ENCODE results near the gene KCNK7.
"Not testable (repeated sequence)": the region's sequence is repeated elsewhere in the genome, so short reads cannot be mapped to it uniquely, and the experiment has no call there.

The KCNK7 gene

GRCh38 chr11:65565624-65566453, 29.8 kb downstream of the KCNK7 start:
- no peak for ATAC-seq
- no peak for TF ChIP-seq TOX (CRISPR knock-in tag; IDR thresholded peaks at IDR 0.05; ENCODE audit: borderline replicate concordance)
- no peak for TF ChIP-seq ZNF565 (CRISPR knock-in tag; conservative IDR thresholded peaks at IDR 0.05; ENCODE audit: low read depth)
- no peak for TF ChIP-seq TCF4 (CRISPR knock-in tag; IDR thresholded peaks at IDR 0.05; ENCODE audit: borderline replicate concordance)
- no peak for TF ChIP-seq ZFP3 (CRISPR knock-in tag; IDR thresholded peaks at IDR 0.05)
- TF ChIP-seq CSRNP3 (CRISPR knock-in tag; IDR thresholded peaks at IDR 0.05): no peak
- no peak for TF ChIP-seq ESRRG (CRISPR knock-in tag; IDR thresholded peaks at IDR 0.05)
- no peak for TF ChIP-seq POU6F1 (CRISPR knock-in tag; IDR thresholded peaks at IDR 0.05; ENCODE audit: borderline replicate concordance, low read depth)
- TF ChIP-seq, protein P1, sequence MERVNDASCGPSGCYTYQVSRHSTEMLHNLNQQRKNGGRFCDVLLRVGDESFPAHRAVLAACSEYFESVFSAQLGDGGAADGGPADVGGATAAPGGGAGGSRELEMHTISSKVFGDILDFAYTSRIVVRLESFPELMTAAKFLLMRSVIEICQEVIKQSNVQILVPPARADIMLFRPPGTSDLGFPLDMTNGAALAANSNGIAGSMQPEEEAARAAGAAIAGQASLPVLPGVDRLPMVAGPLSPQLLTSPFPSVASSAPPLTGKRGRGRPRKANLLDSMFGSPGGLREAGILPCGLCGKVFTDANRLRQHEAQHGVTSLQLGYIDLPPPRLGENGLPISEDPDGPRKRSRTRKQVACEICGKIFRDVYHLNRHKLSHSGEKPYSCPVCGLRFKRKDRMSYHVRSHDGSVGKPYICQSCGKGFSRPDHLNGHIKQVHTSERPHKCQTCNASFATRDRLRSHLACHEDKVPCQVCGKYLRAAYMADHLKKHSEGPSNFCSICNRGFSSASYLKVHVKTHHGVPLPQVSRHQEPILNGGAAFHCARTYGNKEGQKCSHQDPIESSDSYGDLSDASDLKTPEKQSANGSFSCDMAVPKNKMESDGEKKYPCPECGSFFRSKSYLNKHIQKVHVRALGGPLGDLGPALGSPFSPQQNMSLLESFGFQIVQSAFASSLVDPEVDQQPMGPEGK (CRISPR knock-in tag; IDR thresholded peaks at IDR 0.05; ENCODE audit: borderline replicate concordance): no peak
- TF ChIP-seq ARNTL (CRISPR knock-in tag; IDR thresholded peaks at IDR 0.05; ENCODE audit: borderline replicate concordance, low read depth): no peak
- no peak for TF ChIP-seq CREB5 (CRISPR knock-in tag; IDR thresholded peaks at IDR 0.05; ENCODE audit: low read depth)

GRCh38 chr11:65564879-65565559, 30.6 kb downstream of the KCNK7 start:
- ATAC-seq: not testable (repeated sequence)

DNA sequence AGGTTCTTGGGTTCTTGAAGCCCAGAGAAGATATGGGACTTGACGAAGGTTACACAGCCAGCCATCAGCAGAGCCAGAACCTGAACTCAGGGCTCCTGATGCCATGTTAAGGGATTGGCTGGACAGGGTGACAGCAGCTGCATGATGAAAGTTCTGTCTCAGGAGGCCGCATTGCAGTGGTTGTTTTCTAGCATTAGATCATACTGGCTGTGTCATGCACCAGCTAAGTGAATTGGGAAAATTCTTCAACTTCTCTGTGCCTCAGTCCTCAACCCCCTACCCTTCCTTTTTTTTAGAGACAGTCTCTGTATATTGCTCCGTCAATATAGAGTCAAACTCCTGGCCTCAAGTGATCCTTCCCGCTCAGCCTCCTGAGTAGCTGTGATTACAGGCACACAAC, 32.0 kb downstream of the KCNK7 start:
- no peak for ATAC-seq

More for the DNA sequence above, 32.0 kb downstream of the KCNK7 start:
- TF ChIP-seq ZNF8 (CRISPR knock-in tag; IDR thresholded peaks at IDR 0.05): no peak
- TF ChIP-seq POU6F1 (CRISPR knock-in tag; IDR thresholded peaks at IDR 0.05; ENCODE audit: borderline replicate concordance, low read depth): no peak
- TF ChIP-seq ZFP30 (CRISPR knock-in tag; IDR thresholded peaks at IDR 0.05): no peak
- TF ChIP-seq CSRNP3 (CRISPR knock-in tag; IDR thresholded peaks at IDR 0.05): no peak
- no peak for TF ChIP-seq ISL1 (CRISPR knock-in tag; IDR thresholded peaks at IDR 0.05)
- TF ChIP-seq CSDC2 (CRISPR knock-in tag; IDR thresholded peaks at IDR 0.05): no peak
- TF ChIP-seq ZFP3 (CRISPR knock-in tag; IDR thresholded peaks at IDR 0.05): no peak
- TF ChIP-seq ZC3H10 (CRISPR knock-in tag; IDR thresholded peaks at IDR 0.05): no peak
- TF ChIP-seq, protein P1 (CRISPR knock-in tag; IDR thresholded peaks at IDR 0.05; ENCODE audit: borderline replicate concordance): no peak
- TF ChIP-seq, protein P2, sequence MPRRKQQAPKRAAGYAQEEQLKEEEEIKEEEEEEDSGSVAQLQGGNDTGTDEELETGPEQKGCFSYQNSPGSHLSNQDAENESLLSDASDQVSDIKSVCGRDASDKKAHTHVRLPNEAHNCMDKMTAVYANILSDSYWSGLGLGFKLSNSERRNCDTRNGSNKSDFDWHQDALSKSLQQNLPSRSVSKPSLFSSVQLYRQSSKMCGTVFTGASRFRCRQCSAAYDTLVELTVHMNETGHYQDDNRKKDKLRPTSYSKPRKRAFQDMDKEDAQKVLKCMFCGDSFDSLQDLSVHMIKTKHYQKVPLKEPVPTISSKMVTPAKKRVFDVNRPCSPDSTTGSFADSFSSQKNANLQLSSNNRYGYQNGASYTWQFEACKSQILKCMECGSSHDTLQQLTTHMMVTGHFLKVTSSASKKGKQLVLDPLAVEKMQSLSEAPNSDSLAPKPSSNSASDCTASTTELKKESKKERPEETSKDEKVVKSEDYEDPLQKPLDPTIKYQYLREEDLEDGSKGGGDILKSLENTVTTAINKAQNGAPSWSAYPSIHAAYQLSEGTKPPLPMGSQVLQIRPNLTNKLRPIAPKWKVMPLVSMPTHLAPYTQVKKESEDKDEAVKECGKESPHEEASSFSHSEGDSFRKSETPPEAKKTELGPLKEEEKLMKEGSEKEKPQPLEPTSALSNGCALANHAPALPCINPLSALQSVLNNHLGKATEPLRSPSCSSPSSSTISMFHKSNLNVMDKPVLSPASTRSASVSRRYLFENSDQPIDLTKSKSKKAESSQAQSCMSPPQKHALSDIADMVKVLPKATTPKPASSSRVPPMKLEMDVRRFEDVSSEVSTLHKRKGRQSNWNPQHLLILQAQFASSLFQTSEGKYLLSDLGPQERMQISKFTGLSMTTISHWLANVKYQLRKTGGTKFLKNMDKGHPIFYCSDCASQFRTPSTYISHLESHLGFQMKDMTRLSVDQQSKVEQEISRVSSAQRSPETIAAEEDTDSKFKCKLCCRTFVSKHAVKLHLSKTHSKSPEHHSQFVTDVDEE (CRISPR knock-in tag; IDR thresholded peaks at IDR 0.05): no peak
- no peak for TF ChIP-seq GLIS3 (CRISPR knock-in tag; IDR thresholded peaks at IDR 0.05)
- no peak for TF ChIP-seq PPARA (CRISPR knock-in tag; IDR thresholded peaks at IDR 0.05; ENCODE audit: borderline replicate concordance)
- no peak for TF ChIP-seq BACH2 (CRISPR knock-in tag; IDR thresholded peaks at IDR 0.05; ENCODE audit: borderline replicate concordance)

All from SK-N-SH treated with all-trans-retinoic acid at 6 μM for 48 hours (cell line).